ENCODE results near the gene CRYBG2.

CRYBG2 gene

DNA sequence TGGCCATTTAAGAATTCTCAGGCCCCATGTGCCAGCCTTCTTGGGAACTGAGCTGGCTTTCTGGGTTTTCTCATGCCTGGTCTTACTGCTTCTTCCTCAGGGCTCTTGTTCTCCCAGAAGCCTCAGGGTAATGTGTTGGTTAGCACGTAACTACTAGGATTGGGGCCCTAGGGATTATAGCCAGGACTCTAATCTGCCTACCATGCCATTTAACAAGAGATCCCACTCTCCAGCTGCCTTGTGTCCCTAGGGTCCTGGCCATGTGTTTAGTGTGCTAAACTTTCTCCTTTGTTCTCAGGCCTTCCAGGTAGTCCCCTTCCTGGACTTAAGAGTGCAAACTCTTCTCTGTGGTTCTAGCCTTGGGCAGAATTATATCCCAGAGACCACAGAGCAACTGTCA, 76.2 kb downstream of the CRYBG2 start:
- DNase-seq = no peak

DNA sequence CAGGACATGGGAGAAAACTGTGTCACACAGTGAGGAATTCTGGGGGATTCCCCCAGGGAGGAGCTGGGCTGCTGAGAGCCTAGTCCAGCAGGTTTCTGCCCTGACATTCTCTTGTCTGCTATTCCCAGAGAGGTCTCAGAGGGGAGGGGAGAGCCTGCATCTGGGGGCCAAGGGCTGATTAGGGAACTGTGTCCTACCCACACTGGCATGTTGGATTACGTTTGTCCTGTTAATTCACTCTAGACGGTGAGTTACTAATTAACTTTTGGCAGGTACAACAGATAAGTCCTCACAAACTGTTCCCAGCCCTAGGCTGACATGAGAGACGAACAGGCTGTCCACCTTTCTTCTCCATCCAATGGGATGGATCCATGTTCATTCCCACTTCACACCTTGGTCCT, 76.7 kb downstream of the CRYBG2 start:
- DNase-seq = no peak

DNA sequence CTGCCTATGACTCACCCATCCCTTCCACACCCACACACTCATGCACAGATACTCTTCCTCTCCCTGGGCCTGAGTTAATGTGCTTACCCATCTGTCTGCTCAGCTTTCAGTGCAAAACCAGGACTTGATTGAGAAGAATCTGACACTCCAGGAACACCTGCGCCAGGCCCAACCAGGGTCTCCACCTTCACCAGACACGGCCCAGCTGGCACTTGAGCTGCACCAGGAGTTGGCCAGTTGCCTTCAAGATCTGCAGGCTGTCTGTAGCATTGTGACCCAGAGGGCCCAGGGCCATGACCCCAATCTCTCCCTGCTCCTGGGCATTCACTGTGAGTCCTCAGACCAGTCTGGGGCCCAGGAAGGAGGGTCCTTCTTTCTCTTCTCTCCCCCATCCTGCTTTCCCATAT, 77.5 kb downstream of the CRYBG2 start:
- DNase-seq = no peak

GRCh38 chr1:26275580-26276431, 78.1 kb downstream of the CRYBG2 start:
- DNase-seq = peak; percentile 62

- peak; percentile 57 for DNase-seq
Observed at GRCh38 chr1:26274801-26275425, 79.0 kb downstream of the CRYBG2 start.
